ENCODE results near the gene CDC23. TPM values are rescaled to one million over a fixed set of nuclear protein-coding genes. Genes with fewer than 3 reads are reported as not detected.

CDC23 gene
- total and polyA plus RNA-seq, 10 of the 15 experiments (the other 5 are each of a cell fraction or from before 2014, with no cell fraction given) = 37.1 to 66.1 (median 48.6) TPM

GRCh38 chr5:138224712-138225111 lies 11.6 kb upstream of the CDC23 start:
- CTCF ChIA-PET = no interaction called here
- Histone ChIP-seq H4K20me1 (ENCODE audit: control insufficient read depth, insufficient read depth) (no peaks in the 10 kb centered on the region), H3K9me3 (replicated peaks; ENCODE audit: control insufficient read depth, insufficient read depth, low read length) (peaks cover 3% of the 10 kb centered on the region; the same call in 1 of the 3 replicates), H3K4me2 (ENCODE audit: control insufficient read depth, insufficient read depth) (no peak overlapping the region), H3K79me2 (ENCODE audit: control insufficient read depth, insufficient read depth, low read length) (no peaks in the 10 kb centered on the region), H3K4me3 (no peak overlapping the region), H3K9ac (ENCODE audit: control insufficient read depth, insufficient read depth, low read length) (no peak overlapping the region), H2AFZ (ENCODE audit: control insufficient read depth, low read depth, low read length) (no peak overlapping the region), H3K36me3 (ENCODE audit: control insufficient read depth in 2 of 2, insufficient read depth in 2 of 2, low read length in 1 of 2) (no peaks in the 10 kb centered on the region), H3K27me3 (replicated peaks in 1 of 2; ENCODE audit: control insufficient read depth in 2 of 2, insufficient read depth in 2 of 2, low read length in 1 of 2) (no peaks in the 10 kb centered on the region; a peak in 1 of 4 replicates), H3K4me1 (ENCODE audit: control insufficient read depth, insufficient read depth, low read length) (no peaks in the 10 kb centered on the region), H3K27ac (ENCODE audit: control insufficient read depth, insufficient read depth) (no peak overlapping the region)
- 72% methylated on average over 6 of the region's 6 CpGs for WGBS (ENCODE audit: insufficient coverage, insufficient replicate concordance, low lambda C conversion rate, missing lambda C conversion rate)
- in situ Hi-C loops (cut with MboI) (no loop called here), intact Hi-C loops (cut with micrococcal nuclease; ENCODE audit: unreplicated experiment) (no loop called here)
- POLR2A ChIA-PET = interaction anchor here (0.9 kb wide), 1 partner anchor 11 kb away, joined by 3 read pairs; no protein-coding TSS in a partner anchor
- no TSS peak for BruUV-seq (replicated peaks)
- FAIRE-seq = no peak
- TF ChIP-seq USF2 (IDR thresholded peaks at IDR 0.05; ENCODE audit: borderline replicate concordance, low read depth, low read length) = no peak
- TF ChIP-seq ZNF207 (IDR thresholded peaks at IDR 0.05; ENCODE audit: borderline replicate concordance) = no peak
- no peak for TF ChIP-seq RUNX3 (IDR thresholded peaks at IDR 0.05; ENCODE audit: low read length)
- TF ChIP-seq, protein P1, sequence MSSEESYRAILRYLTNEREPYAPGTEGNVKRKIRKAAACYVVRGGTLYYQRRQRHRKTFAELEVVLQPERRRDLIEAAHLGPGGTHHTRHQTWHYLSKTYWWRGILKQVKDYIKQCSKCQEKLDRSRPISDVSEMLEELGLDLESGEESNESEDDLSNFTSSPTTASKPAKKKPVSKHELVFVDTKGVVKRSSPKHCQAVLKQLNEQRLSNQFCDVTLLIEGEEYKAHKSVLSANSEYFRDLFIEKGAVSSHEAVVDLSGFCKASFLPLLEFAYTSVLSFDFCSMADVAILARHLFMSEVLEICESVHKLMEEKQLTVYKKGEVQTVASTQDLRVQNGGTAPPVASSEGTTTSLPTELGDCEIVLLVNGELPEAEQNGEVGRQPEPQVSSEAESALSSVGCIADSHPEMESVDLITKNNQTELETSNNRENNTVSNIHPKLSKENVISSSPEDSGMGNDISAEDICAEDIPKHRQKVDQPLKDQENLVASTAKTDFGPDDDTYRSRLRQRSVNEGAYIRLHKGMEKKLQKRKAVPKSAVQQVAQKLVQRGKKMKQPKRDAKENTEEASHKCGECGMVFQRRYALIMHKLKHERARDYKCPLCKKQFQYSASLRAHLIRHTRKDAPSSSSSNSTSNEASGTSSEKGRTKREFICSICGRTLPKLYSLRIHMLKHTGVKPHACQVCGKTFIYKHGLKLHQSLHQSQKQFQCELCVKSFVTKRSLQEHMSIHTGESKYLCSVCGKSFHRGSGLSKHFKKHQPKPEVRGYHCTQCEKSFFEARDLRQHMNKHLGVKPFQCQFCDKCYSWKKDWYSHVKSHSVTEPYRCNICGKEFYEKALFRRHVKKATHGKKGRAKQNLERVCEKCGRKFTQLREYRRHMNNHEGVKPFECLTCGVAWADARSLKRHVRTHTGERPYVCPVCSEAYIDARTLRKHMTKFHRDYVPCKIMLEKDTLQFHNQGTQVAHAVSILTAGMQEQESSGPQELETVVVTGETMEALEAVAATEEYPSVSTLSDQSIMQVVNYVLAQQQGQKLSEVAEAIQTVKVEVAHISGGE (CRISPR knock-in tag; IDR thresholded peaks at IDR 0.05) = no peak
- no peak for TF ChIP-seq NRF1 (conservative IDR thresholded peaks at IDR 0.05; ENCODE audit: low read depth, low read length)
- TF ChIP-seq, protein P2, sequence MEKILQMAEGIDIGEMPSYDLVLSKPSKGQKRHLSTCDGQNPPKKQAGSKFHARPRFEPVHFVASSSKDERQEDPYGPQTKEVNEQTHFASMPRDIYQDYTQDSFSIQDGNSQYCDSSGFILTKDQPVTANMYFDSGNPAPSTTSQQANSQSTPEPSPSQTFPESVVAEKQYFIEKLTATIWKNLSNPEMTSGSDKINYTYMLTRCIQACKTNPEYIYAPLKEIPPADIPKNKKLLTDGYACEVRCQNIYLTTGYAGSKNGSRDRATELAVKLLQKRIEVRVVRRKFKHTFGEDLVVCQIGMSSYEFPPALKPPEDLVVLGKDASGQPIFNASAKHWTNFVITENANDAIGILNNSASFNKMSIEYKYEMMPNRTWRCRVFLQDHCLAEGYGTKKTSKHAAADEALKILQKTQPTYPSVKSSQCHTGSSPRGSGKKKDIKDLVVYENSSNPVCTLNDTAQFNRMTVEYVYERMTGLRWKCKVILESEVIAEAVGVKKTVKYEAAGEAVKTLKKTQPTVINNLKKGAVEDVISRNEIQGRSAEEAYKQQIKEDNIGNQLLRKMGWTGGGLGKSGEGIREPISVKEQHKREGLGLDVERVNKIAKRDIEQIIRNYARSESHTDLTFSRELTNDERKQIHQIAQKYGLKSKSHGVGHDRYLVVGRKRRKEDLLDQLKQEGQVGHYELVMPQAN (conservative IDR thresholded peaks at IDR 0.05) = no peak
- RAD21 ChIA-PET (ENCODE audit: unreplicated experiment) = no interaction called here
- DNase-seq (ENCODE audit: low read depth, low spot score) = no peak
- no peak for ATAC-seq
- SMC1A ChIA-PET (ENCODE audit: uncharacterized antibody, unreplicated experiment) = interaction anchor here (1.0 kb wide), 1 partner anchor 31 kb away, joined by 3 read pairs; no protein-coding TSS in a partner anchor
